ENCODE measurements around the gene LEPROT. TPM values are rescaled to one million over a fixed set of nuclear protein-coding genes. Genes with fewer than 3 reads are reported as not detected.

The LEPROT gene
- total RNA-seq, 1 experiment from 2014 or later = 18.1 TPM

DNA sequence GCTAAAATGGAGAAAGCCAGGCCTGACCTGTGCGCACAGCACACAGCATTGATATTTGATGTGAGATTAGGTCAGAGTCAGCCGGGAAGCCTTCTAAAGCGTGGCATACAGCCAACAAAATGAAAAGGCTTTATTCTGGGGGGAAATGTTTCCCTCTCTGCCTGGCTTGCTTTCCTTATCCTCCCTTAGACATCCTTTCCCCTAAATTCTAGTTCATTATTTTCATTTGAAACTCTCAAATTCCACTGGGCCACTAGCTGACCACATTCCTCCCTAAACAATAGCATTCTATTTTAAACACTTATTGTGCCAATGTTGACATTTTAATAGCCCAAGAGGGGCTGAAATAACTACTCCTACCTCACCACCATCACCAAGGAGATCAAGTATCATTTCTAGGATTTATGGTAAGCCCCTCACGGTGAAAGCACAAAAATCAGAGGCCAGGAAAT is 49.4 kb downstream of the LEPROT start (continued):
- TF ChIP-seq TEAD1 (CRISPR knock-in tag; IDR thresholded peaks at IDR 0.05) (no peak), ZNF121 (CRISPR knock-in tag; IDR thresholded peaks at IDR 0.05) (no peak), ZNF396 (CRISPR knock-in tag; IDR thresholded peaks at IDR 0.05; ENCODE audit: borderline replicate concordance) (no peak), FOXP1 (CRISPR knock-in tag; IDR thresholded peaks at IDR 0.05; ENCODE audit: borderline replicate concordance) (no peak), MXD4 (CRISPR knock-in tag; IDR thresholded peaks at IDR 0.05; ENCODE audit: borderline replicate concordance) (no peak), JAZF1 (CRISPR knock-in tag; IDR thresholded peaks at IDR 0.05) (no peak), ZNF423 (CRISPR knock-in tag; IDR thresholded peaks at IDR 0.05) (no peak), ELF4 (CRISPR knock-in tag; IDR thresholded peaks at IDR 0.05; ENCODE audit: low read depth) (no peak), NR2C2 (CRISPR knock-in tag; IDR thresholded peaks at IDR 0.05) (no peak)
- TF ChIP-seq, protein P1, sequence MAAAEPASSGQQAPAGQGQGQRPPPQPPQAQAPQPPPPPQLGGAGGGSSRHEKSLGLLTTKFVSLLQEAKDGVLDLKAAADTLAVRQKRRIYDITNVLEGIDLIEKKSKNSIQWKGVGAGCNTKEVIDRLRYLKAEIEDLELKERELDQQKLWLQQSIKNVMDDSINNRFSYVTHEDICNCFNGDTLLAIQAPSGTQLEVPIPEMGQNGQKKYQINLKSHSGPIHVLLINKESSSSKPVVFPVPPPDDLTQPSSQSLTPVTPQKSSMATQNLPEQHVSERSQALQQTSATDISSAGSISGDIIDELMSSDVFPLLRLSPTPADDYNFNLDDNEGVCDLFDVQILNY (CRISPR knock-in tag; IDR thresholded peaks at IDR 0.05) = no peak
- TF ChIP-seq, protein P2, sequence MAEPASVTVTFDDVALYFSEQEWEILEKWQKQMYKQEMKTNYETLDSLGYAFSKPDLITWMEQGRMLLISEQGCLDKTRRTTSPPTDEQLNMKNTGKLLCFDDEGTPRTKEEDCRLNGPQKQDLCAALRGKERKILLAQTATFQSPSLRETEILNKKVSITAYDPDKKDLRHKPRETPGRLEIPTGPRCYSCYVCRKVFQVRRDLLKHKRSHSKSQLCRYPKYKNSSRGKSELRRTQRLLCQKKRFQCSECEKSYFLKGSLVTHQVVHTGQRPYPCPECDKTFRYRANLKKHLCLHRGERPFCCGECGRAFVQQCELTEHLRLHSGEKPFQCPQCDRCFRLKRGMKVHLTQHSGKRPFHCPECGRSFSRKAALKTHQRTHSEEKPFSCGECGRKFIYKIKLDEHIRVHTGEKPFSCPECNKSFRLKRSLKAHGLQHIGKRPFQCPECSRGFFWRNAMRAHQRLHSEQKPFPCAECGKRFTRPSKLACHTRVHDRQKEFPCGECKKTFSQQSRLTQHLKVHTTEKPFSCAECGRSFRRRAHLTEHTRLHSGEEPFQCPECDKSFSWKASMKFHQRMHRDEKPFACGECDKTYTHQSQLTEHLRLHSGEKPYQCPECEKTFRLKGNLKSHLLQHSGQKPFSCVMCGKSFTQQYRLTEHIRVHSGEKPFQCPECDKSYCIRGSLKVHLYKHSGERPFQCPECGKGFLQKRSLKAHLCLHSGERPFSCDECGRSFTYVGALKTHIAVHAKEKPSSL (CRISPR knock-in tag; conservative IDR thresholded peaks at IDR 0.05) = no peak
- TF ChIP-seq, protein P3, sequence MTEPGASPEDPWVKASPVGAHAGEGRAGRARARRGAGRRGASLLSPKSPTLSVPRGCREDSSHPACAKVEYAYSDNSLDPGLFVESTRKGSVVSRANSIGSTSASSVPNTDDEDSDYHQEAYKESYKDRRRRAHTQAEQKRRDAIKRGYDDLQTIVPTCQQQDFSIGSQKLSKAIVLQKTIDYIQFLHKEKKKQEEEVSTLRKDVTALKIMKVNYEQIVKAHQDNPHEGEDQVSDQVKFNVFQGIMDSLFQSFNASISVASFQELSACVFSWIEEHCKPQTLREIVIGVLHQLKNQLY (CRISPR knock-in tag; IDR thresholded peaks at IDR 0.05) = no peak
- TF ChIP-seq, protein P4, sequence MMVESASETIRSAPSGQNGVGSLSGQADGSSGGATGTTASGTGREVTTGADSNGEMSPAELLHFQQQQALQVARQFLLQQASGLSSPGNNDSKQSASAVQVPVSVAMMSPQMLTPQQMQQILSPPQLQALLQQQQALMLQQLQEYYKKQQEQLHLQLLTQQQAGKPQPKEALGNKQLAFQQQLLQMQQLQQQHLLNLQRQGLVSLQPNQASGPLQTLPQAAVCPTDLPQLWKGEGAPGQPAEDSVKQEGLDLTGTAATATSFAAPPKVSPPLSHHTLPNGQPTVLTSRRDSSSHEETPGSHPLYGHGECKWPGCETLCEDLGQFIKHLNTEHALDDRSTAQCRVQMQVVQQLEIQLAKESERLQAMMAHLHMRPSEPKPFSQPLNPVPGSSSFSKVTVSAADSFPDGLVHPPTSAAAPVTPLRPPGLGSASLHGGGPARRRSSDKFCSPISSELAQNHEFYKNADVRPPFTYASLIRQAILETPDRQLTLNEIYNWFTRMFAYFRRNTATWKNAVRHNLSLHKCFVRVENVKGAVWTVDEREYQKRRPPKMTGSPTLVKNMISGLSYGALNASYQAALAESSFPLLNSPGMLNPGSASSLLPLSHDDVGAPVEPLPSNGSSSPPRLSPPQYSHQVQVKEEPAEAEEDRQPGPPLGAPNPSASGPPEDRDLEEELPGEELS (CRISPR knock-in tag; IDR thresholded peaks at IDR 0.05) = no peak

DNA sequence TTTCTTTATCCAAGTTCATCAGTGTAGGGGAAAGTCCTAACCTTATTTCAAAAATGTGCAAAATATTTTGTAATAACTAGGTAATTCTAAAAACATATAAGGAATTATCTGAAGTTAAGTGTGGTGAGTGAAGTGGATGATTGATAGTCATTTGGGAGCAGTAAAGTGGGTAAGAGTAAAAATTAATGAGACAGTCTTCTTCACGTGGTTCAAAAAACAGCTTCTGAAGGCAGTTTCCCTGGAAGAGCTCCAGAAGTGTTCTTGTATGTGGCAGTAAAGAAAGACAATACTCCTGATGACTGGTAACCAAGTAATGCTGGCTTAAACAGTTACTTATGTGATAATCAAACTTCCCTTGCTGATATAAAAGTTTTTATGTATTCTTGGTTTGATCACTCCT is 50.3 kb downstream of the LEPROT start:
- Mint-ChIP-seq H3K27me3 (ENCODE audit: low read depth) (no peaks in the 10 kb centered on the region), H3K36me3 (0 out of 2 replicates have a peak, but pooled peaks cover 2% of the 10 kb centered on the region), H3K27ac (no peak overlapping the region), H3K9me3 (peaks cover 7% of the 10 kb centered on the region), H3K4me1 (peaks cover 4% of the 10 kb centered on the region), H3K4me3 (no peak overlapping the region)
- ATAC-seq = no peak
- ChIA-PET CTCF (interaction anchor here (2.1 kb wide), 1 partner anchor 11 kb away, joined by 13 read pairs; no protein-coding TSS in a partner anchor), POLR2A (no interaction called here)
- no peak for DNase-seq (ENCODE audit: low spot score)
- TF ChIP-seq PRRX2 (CRISPR knock-in tag; IDR thresholded peaks at IDR 0.05) (no peak), FOXK1 (CRISPR knock-in tag; IDR thresholded peaks at IDR 0.05) (no peak), MYBL2 (CRISPR knock-in tag; IDR thresholded peaks at IDR 0.05) (no peak), KAT7 (CRISPR knock-in tag; IDR thresholded peaks at IDR 0.05; ENCODE audit: borderline replicate concordance) (no peak), ATF1 (CRISPR knock-in tag; IDR thresholded peaks at IDR 0.05) (no peak), ESRRA (CRISPR knock-in tag; IDR thresholded peaks at IDR 0.05; ENCODE audit: borderline replicate concordance) (no peak), TEAD4 (CRISPR knock-in tag; IDR thresholded peaks at IDR 0.05) (no peak)
- TF ChIP-seq, protein P5, sequence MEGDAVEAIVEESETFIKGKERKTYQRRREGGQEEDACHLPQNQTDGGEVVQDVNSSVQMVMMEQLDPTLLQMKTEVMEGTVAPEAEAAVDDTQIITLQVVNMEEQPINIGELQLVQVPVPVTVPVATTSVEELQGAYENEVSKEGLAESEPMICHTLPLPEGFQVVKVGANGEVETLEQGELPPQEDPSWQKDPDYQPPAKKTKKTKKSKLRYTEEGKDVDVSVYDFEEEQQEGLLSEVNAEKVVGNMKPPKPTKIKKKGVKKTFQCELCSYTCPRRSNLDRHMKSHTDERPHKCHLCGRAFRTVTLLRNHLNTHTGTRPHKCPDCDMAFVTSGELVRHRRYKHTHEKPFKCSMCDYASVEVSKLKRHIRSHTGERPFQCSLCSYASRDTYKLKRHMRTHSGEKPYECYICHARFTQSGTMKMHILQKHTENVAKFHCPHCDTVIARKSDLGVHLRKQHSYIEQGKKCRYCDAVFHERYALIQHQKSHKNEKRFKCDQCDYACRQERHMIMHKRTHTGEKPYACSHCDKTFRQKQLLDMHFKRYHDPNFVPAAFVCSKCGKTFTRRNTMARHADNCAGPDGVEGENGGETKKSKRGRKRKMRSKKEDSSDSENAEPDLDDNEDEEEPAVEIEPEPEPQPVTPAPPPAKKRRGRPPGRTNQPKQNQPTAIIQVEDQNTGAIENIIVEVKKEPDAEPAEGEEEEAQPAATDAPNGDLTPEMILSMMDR (IDR thresholded peaks at IDR 0.05) = no peak
- TF ChIP-seq, protein P3 (CRISPR knock-in tag; IDR thresholded peaks at IDR 0.05) = no peak
- TF ChIP-seq, protein P6, sequence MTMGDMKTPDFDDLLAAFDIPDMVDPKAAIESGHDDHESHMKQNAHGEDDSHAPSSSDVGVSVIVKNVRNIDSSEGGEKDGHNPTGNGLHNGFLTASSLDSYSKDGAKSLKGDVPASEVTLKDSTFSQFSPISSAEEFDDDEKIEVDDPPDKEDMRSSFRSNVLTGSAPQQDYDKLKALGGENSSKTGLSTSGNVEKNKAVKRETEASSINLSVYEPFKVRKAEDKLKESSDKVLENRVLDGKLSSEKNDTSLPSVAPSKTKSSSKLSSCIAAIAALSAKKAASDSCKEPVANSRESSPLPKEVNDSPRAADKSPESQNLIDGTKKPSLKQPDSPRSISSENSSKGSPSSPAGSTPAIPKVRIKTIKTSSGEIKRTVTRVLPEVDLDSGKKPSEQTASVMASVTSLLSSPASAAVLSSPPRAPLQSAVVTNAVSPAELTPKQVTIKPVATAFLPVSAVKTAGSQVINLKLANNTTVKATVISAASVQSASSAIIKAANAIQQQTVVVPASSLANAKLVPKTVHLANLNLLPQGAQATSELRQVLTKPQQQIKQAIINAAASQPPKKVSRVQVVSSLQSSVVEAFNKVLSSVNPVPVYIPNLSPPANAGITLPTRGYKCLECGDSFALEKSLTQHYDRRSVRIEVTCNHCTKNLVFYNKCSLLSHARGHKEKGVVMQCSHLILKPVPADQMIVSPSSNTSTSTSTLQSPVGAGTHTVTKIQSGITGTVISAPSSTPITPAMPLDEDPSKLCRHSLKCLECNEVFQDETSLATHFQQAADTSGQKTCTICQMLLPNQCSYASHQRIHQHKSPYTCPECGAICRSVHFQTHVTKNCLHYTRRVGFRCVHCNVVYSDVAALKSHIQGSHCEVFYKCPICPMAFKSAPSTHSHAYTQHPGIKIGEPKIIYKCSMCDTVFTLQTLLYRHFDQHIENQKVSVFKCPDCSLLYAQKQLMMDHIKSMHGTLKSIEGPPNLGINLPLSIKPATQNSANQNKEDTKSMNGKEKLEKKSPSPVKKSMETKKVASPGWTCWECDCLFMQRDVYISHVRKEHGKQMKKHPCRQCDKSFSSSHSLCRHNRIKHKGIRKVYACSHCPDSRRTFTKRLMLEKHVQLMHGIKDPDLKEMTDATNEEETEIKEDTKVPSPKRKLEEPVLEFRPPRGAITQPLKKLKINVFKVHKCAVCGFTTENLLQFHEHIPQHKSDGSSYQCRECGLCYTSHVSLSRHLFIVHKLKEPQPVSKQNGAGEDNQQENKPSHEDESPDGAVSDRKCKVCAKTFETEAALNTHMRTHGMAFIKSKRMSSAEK (CRISPR knock-in tag; IDR thresholded peaks at IDR 0.05; ENCODE audit: borderline replicate concordance) = no peak
- TF ChIP-seq, protein P7, sequence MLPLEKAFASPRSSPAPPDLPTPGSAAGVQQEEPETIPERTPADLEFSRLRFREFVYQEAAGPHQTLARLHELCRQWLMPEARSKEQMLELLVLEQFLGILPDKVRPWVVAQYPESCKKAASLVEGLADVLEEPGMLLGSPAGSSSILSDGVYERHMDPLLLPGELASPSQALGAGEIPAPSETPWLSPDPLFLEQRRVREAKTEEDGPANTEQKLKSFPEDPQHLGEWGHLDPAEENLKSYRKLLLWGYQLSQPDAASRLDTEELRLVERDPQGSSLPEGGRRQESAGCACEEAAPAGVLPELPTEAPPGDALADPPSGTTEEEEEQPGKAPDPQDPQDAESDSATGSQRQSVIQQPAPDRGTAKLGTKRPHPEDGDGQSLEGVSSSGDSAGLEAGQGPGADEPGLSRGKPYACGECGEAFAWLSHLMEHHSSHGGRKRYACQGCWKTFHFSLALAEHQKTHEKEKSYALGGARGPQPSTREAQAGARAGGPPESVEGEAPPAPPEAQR (CRISPR knock-in tag; IDR thresholded peaks at IDR 0.05) = no peak
